Stomach (tissue), 4 donors: ENCODE data around the gene ABLIM3.

Source experiments
- CTCF ChIP-seq, 7 experiments: fragments of 450-650 bp in 4 of 7; fragments of 200-600 bp in 3 of 7; sonication (generic) in 3 of 7; IDR thresholded peaks; one replicate each; pipeline ENCODE4 v1.5.1; 2016 to 2019; ENCODE audit warnings: antibody characterized with exemption in 7 of 7, control low read depth in 2 of 7, mild to moderate bottlenecking in 1 of 7
- EP300 ChIP-seq: sonication (generic); formaldehyde crosslinking; IDR thresholded peaks from one replicate; pipeline ENCODE4 v1.6.1; 2017; ENCODE audit warnings: antibody characterized with exemption
- POLR2AphosphoS5 ChIP-seq, 3 donors: sonication (generic); formaldehyde crosslinking; IDR thresholded peaks; one replicate each; pipeline ENCODE4 v1.6.1; 2016; ENCODE audit warnings: antibody characterized with exemption in 3 of 3

- TF ChIP-seq POLR2AphosphoS5 (IDR thresholded peaks at IDR 0.05) (no peak), CTCF (IDR thresholded peaks at IDR 0.05) (no peak), EP300 (no peak)
Measured at GRCh38 chr5:149118463-149118862, 22.8 kb upstream of the ABLIM3 start.
